ENCODE measurements around the gene SACM1L. TPM values are rescaled to one million over a fixed set of nuclear protein-coding genes. Genes with fewer than 3 reads are reported as not detected.

The SACM1L gene
- total and polyA plus RNA-seq, 2 of the 13 experiments (the other 11 are each of a cell fraction or from before 2014, with no cell fraction given) = 15.1 to 27.8 TPM

GRCh38 chr3:45724911-45725310 is 35.7 kb downstream of the SACM1L start (continued):
- TF ChIP-seq ZNF558 (CRISPR knock-in tag; IDR thresholded peaks at IDR 0.05; ENCODE audit: borderline replicate concordance) = no peak
- TF ChIP-seq ZNF335 (CRISPR knock-in tag; IDR thresholded peaks at IDR 0.05) = no peak
- no peak for TF ChIP-seq ZSCAN30 (CRISPR knock-in tag; IDR thresholded peaks at IDR 0.05)
- TF ChIP-seq SCMH1 (CRISPR knock-in tag; IDR thresholded peaks at IDR 0.05; ENCODE audit: borderline replicate concordance) = no peak

- Histone ChIP-seq H3K4me3 (replicated peaks in 1 of 3; ENCODE audit: insufficient read depth in 1 of 3, low read depth in 2 of 3, low read length in 3 of 3) (no peak overlapping the region), H3K27ac (ENCODE audit: extremely low read length, insufficient read depth, low read length) (no peak overlapping the region), H3K9me3 (ENCODE audit: low read length) (no peaks in the 10 kb centered on the region), H3K79me2 (ENCODE audit: insufficient read depth, low read length) (no peaks in the 10 kb centered on the region), H2AFZ (ENCODE audit: low read length) (no peak overlapping the region), H3K4me1 (ENCODE audit: insufficient read depth, low read length) (no peaks in the 10 kb centered on the region), H4K20me1 (ENCODE audit: insufficient read depth, low read length) (no peaks in the 10 kb centered on the region), H3K9ac (ENCODE audit: insufficient read depth, low read depth, low read length) (no peak overlapping the region), H3K27me3 (ENCODE audit: control insufficient read depth in 1 of 2, insufficient read depth in 2 of 2, low read length in 2 of 2) (no peaks in the 10 kb centered on the region), H3K36me3 (replicated peaks in 1 of 2; ENCODE audit: control insufficient read depth in 1 of 2, insufficient read depth in 2 of 2, low read length in 2 of 2) (peaks cover 8 to 43% of the 10 kb centered on the region in 2 experiments), H3K4me2 (ENCODE audit: low read depth, low read length) (no peak overlapping the region)
- WGBS (ENCODE audit: low lambda C conversion rate) = 96% methylated on average over 2 of the region's 2 CpGs
- no TSS peak for BruUV-seq (replicated peaks)
- ChIA-PET CTCF (ENCODE audit: low intra/inter-chr PET ratio, low total read pairs) (no interaction called here), POLR2A (no interaction called here)
- DNase-seq (ENCODE audit: low spot score) = no peak
- intact Hi-C loops (cut with micrococcal nuclease; ENCODE audit: unreplicated experiment) = no loop called here
- no peak for TF ChIP-seq SMARCE1 (IDR thresholded peaks at IDR 0.05; ENCODE audit: borderline replicate concordance)
- TF ChIP-seq KDM6A (CRISPR knock-in tag; IDR thresholded peaks at IDR 0.05; ENCODE audit: low read depth) = no peak
- no peak for TF ChIP-seq ZNF607 (CRISPR knock-in tag; IDR thresholded peaks at IDR 0.05; ENCODE audit: borderline replicate concordance)
- TF ChIP-seq ZNF343 (CRISPR knock-in tag; IDR thresholded peaks at IDR 0.05) = no peak
- no peak for TF ChIP-seq ZNF468 (CRISPR knock-in tag; IDR thresholded peaks at IDR 0.05)
- no peak for FAIRE-seq
- ATAC-seq = no peak
- in situ Hi-C loops (cut with HindIII; ENCODE audit: extremely low pct_ligation_motif_present, low pct_unique_long_range_greater_than_20kb) = no loop called here
Observed at GRCh38 chr3:45729614-45730013, 40.4 kb downstream of the SACM1L start.
